Smooth muscle cell (in vitro differentiated cells): ENCODE results near the gene CRACR2B. TPM values are rescaled to one million over a fixed set of nuclear protein-coding genes. Genes with fewer than 3 reads are reported as not detected.

Source experiments
- DNase-seq: peaks from one replicate; lab custom pipeline; 2025; ENCODE audit not compliant: unreplicated experiment; lab: John Stamatoyannopoulos, UW
- H2AFZ ChIP-seq: fragments of 200-600 bp; sonication (generic); 2 replicates; pipeline ENCODE4 v1.6.0; 2016; ENCODE audit warnings: antibody characterized with exemption, low read depth, mild to moderate bottlenecking
- H3F3A ChIP-seq: fragments of 200-600 bp; sonication (generic); 2 replicates; pipeline ENCODE4 v1.6.0; 2017; ENCODE audit warnings: antibody characterized with exemption, low read depth
- H3K27ac ChIP-seq: fragments of 200-600 bp; sonication (generic); 2 replicates; pipeline ENCODE4 v1.5.1; 2016; ENCODE audit warnings: low read depth, mild to moderate bottlenecking
- H3K27me3 ChIP-seq: fragments of 200-600 bp; sonication (generic); 2 replicates; pipeline ENCODE4 v1.6.1; 2016; ENCODE audit warnings: low read depth, mild to moderate bottlenecking
- H3K36me3 ChIP-seq: fragments of 200-600 bp; sonication (generic); 2 replicates; pipeline ENCODE4 v1.5.1; 2016; ENCODE audit warnings: low read depth
- H3K4me1 ChIP-seq: fragments of 200-600 bp; sonication (generic); 2 replicates; pipeline ENCODE4 v1.5.1; 2016; ENCODE audit warnings: low read depth
- H3K4me2 ChIP-seq: fragments of 200-600 bp; sonication (generic); 2 replicates; pipeline ENCODE4 v1.6.0; 2016; ENCODE audit warnings: mild to moderate bottlenecking
- H3K4me3 ChIP-seq: fragments of 200-600 bp; sonication (generic); 2 replicates; pipeline ENCODE4 v1.5.1; 2016; ENCODE audit warnings: mild to moderate bottlenecking
- H3K79me2 ChIP-seq: fragments of 200-600 bp; sonication (generic); 2 replicates; pipeline ENCODE4 v1.6.0; 2016; ENCODE audit warnings: low read depth, mild to moderate bottlenecking
- H3K9ac ChIP-seq: fragments of 200-600 bp; sonication (generic); 2 replicates; pipeline ENCODE4 v1.6.0; 2016; ENCODE audit warnings: low read depth
- H3K9me3 ChIP-seq: fragments of 200-600 bp; sonication (generic); replicated peaks from 2 replicates; pipeline ENCODE4 v1.5.1; 2016; ENCODE audit warnings: low read depth
- H4K20me1 ChIP-seq: fragments of 200-600 bp; sonication (generic); 2 replicates; pipeline ENCODE4 v1.6.0; 2016; ENCODE audit warnings: low read depth
- WGBS: methylation state at CpG from one replicate; pipeline ENCODE4 v1.1.7; 2016; ENCODE audit warnings: low lambda C conversion rate; 5-methylcytosine and 5-hydroxymethylcytosine counted together
- polyA plus RNA-seq: library from polyadenylated mRNA; unstranded; fragments of >200 nt; fragmentation: Nextera tagmentation; extraction: Ambion mirVana; gene quantifications from 2 replicates; pipeline ENCODE4 v1.2.1, GENCODE V29; 2016
- total RNA-seq: library from RNA; depleted of rRNA; stranded (reverse); fragments of >200 nt; gene quantifications from 2 replicates; pipeline ENCODE4 v1.2.3, GENCODE V29; 2014
- TF ChIP-seq, protein P1 (sequence below): fragments of 200-600 bp; sonication (generic); IDR thresholded peaks from 2 replicates; pipeline ENCODE4 v1.5.1; 2017; ENCODE audit warnings: borderline replicate concordance, mild to moderate bottlenecking, antibody characterized with exemption; ENCODE audit not compliant: insufficient read depth, poor library complexity, severe bottlenecking

The CRACR2B gene
- total and polyA plus RNA-seq, 2 experiments from 2014 or later = 0.10 to 0.36 TPM

GRCh38 chr11:804599-804964 lies 23.1 kb upstream of the CRACR2B start:
- Histone ChIP-seq H3K27ac (no peak overlapping the region), H3K4me2 (peak overlapping the region; percentile 98), H3K9ac (no peak overlapping the region), H3K4me1 (peaks cover 16% of the 10 kb centered on the region), H2AFZ (no peak overlapping the region), H3F3A (no peaks in the 10 kb centered on the region), H3K79me2 (peaks cover 16% of the 10 kb centered on the region), H3K9me3 (no peaks in the 10 kb centered on the region), H3K4me3 (peak overlapping the region; percentile 76), H4K20me1 (no peaks in the 10 kb centered on the region), H3K36me3 (no peaks in the 10 kb centered on the region), H3K27me3 (no peaks in the 10 kb centered on the region)
- 44% methylated on average over 16 of the region's 18 CpGs for WGBS
- no peak for DNase-seq
- TF ChIP-seq, protein P1, sequence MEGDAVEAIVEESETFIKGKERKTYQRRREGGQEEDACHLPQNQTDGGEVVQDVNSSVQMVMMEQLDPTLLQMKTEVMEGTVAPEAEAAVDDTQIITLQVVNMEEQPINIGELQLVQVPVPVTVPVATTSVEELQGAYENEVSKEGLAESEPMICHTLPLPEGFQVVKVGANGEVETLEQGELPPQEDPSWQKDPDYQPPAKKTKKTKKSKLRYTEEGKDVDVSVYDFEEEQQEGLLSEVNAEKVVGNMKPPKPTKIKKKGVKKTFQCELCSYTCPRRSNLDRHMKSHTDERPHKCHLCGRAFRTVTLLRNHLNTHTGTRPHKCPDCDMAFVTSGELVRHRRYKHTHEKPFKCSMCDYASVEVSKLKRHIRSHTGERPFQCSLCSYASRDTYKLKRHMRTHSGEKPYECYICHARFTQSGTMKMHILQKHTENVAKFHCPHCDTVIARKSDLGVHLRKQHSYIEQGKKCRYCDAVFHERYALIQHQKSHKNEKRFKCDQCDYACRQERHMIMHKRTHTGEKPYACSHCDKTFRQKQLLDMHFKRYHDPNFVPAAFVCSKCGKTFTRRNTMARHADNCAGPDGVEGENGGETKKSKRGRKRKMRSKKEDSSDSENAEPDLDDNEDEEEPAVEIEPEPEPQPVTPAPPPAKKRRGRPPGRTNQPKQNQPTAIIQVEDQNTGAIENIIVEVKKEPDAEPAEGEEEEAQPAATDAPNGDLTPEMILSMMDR = no peak

DNA sequence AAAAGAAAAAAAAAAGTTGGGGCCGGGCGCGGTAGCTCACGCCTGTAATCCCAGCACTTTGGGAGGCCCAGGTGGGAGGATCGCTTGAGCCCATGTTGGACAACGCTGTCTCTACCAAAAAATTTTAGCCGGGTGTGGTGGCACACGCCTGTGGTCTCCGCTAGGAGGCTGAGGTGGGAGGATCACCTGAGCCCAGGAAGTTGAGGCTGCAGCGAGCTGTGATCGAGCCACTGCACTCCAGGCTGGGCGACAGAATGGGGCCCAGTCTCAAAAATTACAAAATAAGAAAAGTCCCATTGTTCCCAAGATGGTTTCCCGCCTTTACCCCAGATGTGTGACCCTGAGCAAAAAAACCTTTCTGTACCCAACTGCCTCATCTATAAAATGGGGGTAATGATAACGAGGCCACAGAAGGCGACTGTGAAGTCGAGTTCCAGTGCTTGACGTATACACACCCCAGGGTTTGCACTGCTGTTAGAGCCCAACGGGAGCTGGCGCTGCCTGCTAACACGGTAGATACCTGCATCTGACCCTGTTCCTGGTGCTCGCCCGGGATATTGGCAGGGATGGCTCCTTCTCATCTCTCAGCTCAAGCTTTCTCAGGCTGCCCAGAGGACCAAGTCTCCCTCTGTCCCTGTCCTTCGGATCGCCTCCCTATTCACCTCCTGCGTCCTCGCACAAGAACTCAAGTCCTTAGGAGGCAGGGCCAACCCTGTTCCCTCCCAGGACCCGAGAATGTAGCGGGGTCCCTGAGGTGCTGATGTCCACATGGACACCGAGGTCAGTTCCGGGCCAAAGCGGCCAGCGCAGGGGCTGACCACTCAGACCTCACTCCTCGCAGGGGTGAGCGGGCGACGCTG lies 19.1 kb upstream of the CRACR2B start:
- no peak for DNase-seq
- H3K36me3 ChIP-seq = no peaks in the 10 kb centered on the region
- H4K20me1 ChIP-seq = peaks cover 35% of the 10 kb centered on the region
- H3K4me3 ChIP-seq = peak overlapping the region; percentile 95
- H3K9ac ChIP-seq = peak overlapping the region; percentile 98
- H3K79me2 ChIP-seq = peaks cover 38% of the 10 kb centered on the region
- H3K4me1 ChIP-seq = peaks cover 25% of the 10 kb centered on the region
- WGBS = 35% methylated on average over 36 of the region's 36 CpGs
- peak overlapping the region; percentile 36 for H2AFZ ChIP-seq
- no peaks in the 10 kb centered on the region for H3K27me3 ChIP-seq
- H3K27ac ChIP-seq = peak overlapping the region; percentile 98
- peak overlapping the region; percentile 99 for H3K4me2 ChIP-seq
- TF ChIP-seq, protein P1 = no peak
- no peaks in the 10 kb centered on the region for H3K9me3 ChIP-seq
- H3F3A ChIP-seq = peaks cover 11% of the 10 kb centered on the region

DNA sequence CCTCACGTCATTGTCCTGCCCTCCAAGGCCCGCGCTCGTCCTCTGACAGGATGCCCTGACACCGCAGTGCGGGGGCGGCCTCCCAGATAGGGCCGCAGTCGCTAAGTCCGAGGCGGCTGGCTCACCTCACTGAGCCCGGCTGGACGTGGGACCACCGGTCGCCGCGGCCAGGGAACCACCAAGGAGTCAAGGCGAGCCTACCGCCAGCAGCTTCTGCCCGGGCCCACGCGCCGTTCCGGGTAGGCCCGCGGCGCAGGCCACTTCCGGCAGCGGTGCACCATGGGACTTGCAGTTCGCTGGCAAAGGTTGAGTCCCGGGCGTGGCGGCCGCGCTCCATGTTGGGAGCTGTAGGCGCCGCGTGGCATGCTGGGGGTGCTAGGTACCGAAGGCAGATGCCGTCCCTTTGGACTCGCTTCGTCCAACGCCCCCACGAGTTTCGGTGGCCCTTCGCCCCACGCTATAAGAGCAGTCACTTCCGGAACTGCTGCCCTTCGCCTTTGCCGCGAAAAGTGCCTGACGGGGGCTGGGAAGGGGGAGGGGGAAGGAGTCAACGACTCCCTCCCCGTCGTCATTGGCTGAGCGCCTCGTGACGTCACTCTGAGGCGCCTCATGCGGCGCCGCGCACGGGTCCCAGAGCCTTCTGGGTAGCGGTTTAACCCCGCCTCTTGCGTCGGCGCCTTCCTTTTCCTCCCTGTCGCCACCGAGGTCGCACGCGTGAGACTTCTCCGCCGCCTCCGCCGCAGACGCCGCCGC lies 18.3 kb upstream of the CRACR2B start, which contains the start of gene RPLP2:
RPLP2 (plus strand) TSS at position 681 of the 753 bp plus-strand sequence. CDS start 268 bp downstream, outside the sequence.
- Histone ChIP-seq H3K4me3 (peak within 1 kb of the TSS; percentile 95), H3K27ac (peak within 1 kb of the TSS; percentile 98), H2AFZ (peak within 1 kb of the TSS; percentile 36), H3K79me2 (peaks cover 38% of the 10 kb centered on the region), H4K20me1 (peaks cover 35% of the 10 kb centered on the region), H3K4me1 (peaks cover 19% of the 10 kb centered on the region), H3K9me3 (no peaks in the 10 kb centered on the region), H3K9ac (peak within 1 kb of the TSS; percentile 98), H3K27me3 (no peaks in the 10 kb centered on the region), H3F3A (peaks cover 11% of the 10 kb centered on the region), H3K4me2 (peak within 1 kb of the TSS; percentile 99), H3K36me3 (no peaks in the 10 kb centered on the region)
- TF ChIP-seq, protein P1 = no peak
- DNase-seq = peak; percentile 99
- under 1% methylated on average over 73 of the region's 81 CpGs for WGBS
